Motor neuron (in vitro differentiated cells): ENCODE results near the gene WHRN. TPM values are rescaled to one million over a fixed set of nuclear protein-coding genes. Genes with fewer than 3 reads are reported as not detected.

Experiments
- ATAC-seq, 8 experiments: fragments of 200-7000 bp; cut with Tn5 transposase; replicated peaks in 6 of 8; 2 replicates each; pipeline ENCODE4 v1.8.0; 2021; ENCODE audit warnings: mild to moderate bottlenecking in 8 of 8, moderate library complexity in 8 of 8
- H3K27ac ChIP-seq, 2 donors: fragments of 250-450 bp; sonication (Bioruptor Pico); 2 replicates each; pipeline ENCODE4 v1.9.0; 2021; ENCODE audit warnings: antibody characterized with exemption in 2 of 2, mild to moderate bottlenecking in 2 of 2, moderate library complexity in 1 of 2
- H3K4me1 ChIP-seq, 2 donors: fragments of 250-450 bp; sonication (Bioruptor Pico); replicated peaks in 1 of 2; 2 replicates each; pipeline ENCODE4 v1.6.1; 2021; ENCODE audit warnings: antibody characterized with exemption in 2 of 2, mild to moderate bottlenecking in 2 of 2, moderate library complexity in 1 of 2
- H3K4me3 ChIP-seq, 5 donors: fragments of 250-450 bp; sonication (Bioruptor Pico); 2 replicates each; pipeline ENCODE4 v1.9.0; 2021; ENCODE audit warnings: antibody characterized with exemption in 5 of 5, mild to moderate bottlenecking in 5 of 5, moderate library complexity in 4 of 5
- WGBS, 10 experiments: fragments of 450-650 bp; shearing (Covaris generic); methylation state at CpG; one replicate each; pipeline ENCODE4 v1.0.0; 2022; 5-methylcytosine and 5-hydroxymethylcytosine counted together
- in situ Hi-C, 9 experiments: fragments of 400-800 bp; cut with MboI; loops; one replicate each; pipeline ENCODE4 v1.15.0; 2021; ENCODE audit warnings: low sequenced_read_pairs in 9 of 9, low pct_unique_long_range_greater_than_20kb in 2 of 9; ENCODE audit not compliant: unreplicated experiment in 9 of 9
- total RNA-seq, 8 experiments: library from RNA; unstranded; fragments of 300-600 nt; gene quantifications; 2 replicates each; pipeline versions ENCODE4 v1.2.3 to v1.2.4, GENCODE V29; 2022

Gene WHRN
- total RNA-seq, 8 experiments from 2014 or later = 4.2 to 13.5 (median 6.9) TPM

DNA sequence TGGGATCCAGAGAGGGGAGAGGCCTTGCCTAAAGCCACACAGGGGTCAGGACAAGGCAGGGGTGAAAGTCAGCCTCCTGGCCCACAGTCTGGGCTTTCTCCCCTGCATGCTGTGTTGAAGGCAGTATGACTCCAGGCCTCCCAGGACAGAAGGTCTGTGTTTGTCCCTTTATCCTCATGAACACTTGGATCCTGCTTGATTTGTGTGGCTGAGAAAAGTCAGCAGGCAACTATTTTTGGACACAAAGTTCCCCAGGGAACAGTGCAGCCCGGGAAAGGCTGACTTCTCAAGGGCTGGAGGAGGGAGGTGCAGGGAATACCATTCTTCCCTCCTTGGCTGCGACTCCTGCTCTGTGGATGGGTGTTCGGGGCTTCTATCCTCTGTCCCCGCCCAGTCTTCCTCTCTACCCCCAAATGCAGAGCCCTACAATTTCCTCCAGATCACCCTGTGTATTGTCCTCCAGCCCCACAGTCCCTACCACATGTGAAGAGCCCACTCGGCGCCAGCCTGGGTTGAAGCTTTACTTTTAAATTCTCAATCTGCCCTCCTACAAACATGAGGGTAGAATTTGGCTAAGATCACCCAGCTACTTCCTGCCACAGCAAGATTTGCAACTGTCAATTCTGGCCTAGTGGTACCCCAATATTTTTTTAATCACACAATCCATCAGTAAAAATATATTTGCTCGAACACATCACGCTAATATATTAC lies 121.6 kb downstream of the WHRN start:
- ATAC-seq = peak in 5 of 8 experiments; percentile 3 to 32 (median 16)
- in situ Hi-C loops = no loop called here
- H3K4me3 ChIP-seq = no peak overlapping the region
- peaks cover 34 to 39% of the 10 kb centered on the region in 2 donors for H3K4me1 ChIP-seq
- no peak overlapping the region for H3K27ac ChIP-seq
- WGBS, 10 experiments = 0 to 100% (median 72%) methylated on average over 1 to 7 of the region's 8 CpGs

DNA sequence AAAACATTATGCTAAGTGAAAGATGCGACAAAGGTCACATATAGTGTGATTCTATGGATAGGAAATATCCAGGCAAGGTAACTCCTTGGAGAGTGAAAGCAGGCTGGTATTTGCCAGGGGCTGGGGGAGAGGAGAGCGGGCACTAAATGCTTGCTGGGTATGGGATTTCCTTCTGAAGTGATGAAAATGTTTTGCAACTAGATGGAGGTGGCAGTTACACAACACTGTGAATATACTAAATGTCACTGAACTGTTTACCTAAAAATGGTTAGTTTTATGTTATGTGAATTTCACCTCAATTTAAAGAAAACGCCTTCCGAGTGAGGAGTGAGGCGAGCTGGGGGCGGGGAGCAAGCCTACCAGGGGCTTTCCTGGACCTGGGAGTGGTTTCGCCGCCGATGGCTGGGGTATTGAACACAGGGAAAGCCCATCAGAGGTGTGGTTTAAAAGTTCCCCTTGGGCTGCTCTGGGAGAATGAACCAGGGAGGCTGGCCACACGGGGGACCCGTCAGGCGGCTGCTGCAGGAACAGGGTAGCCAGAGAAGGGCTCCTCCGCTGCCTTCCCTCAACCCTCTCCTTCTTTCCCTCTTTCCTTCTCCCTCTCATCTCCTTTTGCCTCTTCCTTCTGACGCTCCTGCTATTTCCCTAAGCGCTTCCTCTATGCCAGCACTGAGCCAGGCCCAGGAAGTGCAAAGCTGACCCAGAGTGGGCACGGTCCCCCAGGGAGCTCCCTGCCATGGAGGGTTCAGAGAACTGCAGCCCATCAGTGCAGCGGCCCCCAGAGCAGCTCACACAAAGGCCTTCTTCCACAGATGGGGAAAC lies 122.4 kb downstream of the WHRN start:
- peak in 7 of 8 experiments; percentile 1 to 20 (median 15) for ATAC-seq
- H3K4me1 ChIP-seq = peaks cover 27 to 31% of the 10 kb centered on the region in 2 donors
- 55 to 100% (median 91%) methylated on average over 1 to 6 of the region's 17 CpGs; no CpG with 5 or more reads in 2 of the 10 experiments for WGBS, 10 experiments
- H3K4me3 ChIP-seq = no peak overlapping the region
- no peak overlapping the region for H3K27ac ChIP-seq
- in situ Hi-C loops = no loop called here

DNA sequence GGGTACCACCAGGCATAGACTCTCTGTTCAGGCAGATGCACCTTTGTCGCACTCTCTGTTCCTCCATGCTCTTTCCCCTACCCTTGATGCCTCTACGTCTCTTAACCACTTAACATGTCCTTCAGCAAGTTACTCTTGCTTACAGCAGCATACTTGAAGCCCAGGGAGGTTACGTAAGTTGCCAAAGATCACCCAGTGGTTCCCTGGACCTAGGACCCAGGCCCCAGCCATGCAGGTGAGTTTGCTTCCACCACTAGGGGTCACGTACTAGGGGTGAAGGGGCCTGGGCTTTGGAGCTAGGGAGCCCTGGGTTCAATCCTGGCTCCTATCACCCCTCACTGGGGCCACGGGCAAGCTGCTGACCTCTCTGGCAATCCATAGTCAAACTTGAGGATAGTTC lies 126.4 kb downstream of the WHRN start:
- no peak overlapping the region for H3K4me3 ChIP-seq
- no peak for ATAC-seq
- WGBS, 10 experiments = 80 to 100% (median 100%) methylated on average over 1 to 2 of the region's 5 CpGs; no CpG with 5 or more reads in 6 of the 10 experiments
- peaks cover 11% of the 10 kb centered on the region in 2 donors for H3K4me1 ChIP-seq
- in situ Hi-C loops = no loop called here
- H3K27ac ChIP-seq = no peak overlapping the region

DNA sequence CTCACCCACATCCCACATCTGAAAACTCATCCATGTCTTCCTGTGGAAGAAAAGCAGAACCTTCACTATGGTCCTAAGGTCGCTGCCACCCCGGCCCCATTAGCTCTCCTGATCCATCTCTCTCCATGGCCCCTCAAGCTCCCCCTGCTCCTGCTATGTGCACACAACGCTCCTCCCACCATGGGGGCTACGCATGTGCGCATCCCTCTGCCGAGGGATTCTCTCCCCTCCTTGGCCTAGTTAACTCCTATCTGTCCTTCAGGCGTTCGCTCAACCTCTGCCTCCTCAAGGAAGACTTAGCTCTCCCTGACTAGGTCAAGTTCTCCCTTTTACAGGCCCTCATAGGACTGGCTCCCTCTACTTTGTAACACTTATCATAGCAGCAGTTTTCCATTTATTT lies 127.3 kb downstream of the WHRN start:
- no peak for ATAC-seq
- 63 to 100% (median 87%) methylated on average over 1 to 8 of the region's 8 CpGs; no CpG with 5 or more reads in 5 of the 10 experiments for WGBS, 10 experiments
- in situ Hi-C loops = no loop called here
- Histone ChIP-seq H3K27ac (no peak overlapping the region), H3K4me3 (no peak overlapping the region), H3K4me1 (peaks cover 2% of the 10 kb centered on the region in 2 donors)

DNA sequence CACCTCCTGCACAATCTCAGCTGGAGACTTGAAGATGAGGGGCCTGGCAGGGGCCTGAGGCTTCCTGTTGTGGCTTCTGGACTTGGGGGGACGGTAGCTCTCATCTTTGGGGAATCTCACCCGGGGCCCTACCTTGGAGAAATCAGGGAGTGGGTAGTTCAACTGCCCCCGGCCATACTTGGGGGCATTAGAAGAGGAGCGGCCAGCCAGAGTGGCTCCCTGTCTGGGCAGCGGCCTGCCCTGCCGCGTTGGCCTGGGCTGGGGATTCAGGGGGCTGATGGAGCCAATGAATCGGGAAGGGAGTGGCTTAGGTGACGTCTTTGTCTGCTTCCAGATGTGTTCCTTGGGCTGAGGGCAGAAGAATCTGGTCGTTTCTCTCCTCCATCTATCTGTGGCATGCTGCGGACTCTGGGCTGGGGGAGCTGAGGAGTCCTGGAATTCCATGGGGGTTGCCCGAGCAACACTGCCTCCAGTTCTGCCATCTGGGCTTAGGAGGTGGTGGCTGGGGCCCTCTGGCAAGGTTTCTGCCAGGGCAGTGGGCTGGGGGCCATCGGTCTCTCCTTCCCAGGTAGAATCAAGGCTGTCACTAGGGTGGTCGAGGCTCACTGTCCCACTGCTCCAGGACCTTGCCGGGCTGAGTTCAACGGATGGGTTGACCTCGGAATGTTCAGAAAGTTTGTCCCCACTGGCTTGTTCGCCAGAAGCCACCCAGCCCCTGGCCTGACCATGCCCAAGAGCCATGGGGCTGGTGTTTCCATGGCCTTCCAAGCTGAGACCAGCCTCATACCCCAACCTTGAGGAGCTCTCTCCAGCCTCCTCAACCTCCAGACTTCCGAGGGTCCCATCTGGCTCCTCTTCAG lies 128.5 kb downstream of the WHRN start:
- Histone ChIP-seq H3K27ac (no peak overlapping the region), H3K4me3 (no peak overlapping the region), H3K4me1 (peaks cover 2% of the 10 kb centered on the region in 2 donors)
- peak in 3 of 8 experiments; percentile 47 to 82 (median 51) for ATAC-seq
- in situ Hi-C loops = no loop called here
- 79 to 100% (median 94%) methylated on average over 1 to 11 of the region's 19 CpGs; no CpG with 5 or more reads in 5 of the 10 experiments for WGBS, 10 experiments

DNA sequence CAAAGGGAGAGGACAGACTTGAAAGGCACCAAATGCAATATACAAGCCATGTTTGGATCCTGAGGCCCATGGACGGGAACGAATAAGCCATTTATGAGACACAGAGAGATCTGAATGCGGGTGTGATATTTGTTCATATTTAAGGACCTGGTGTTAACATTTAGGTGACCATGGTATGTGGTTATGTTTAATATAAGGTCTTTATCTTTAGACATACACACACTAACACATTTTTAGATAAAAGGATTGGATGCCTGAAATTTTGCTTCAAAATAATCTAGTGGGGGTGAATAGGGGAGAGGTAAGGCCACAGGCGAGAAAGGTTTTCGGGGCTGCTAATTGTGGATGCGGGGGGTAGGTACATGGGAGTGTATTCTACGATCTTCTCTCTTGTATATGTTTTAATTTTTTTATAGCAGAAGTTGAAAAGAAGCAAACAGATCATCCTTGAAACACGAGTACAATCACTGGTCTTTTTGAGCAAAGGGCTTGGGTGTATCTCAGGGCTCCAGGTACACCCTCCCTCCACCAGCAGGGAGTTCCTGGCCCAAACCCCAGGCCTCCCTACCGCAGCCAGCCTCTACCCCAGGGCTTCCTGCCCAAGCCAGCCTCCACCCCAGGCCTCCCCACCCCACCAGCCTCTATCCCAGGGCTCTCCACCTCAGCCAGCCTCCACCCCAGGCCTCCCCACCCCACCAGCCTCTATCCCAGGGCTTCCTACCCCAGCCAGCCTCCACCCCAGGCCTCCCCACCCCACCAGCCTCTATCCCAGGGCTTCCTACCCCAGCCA lies 129.7 kb downstream of the WHRN start:
- Histone ChIP-seq H3K4me1 (peaks cover 13 to 14% of the 10 kb centered on the region in 2 donors), H3K27ac (no peak overlapping the region), H3K4me3 (no peak overlapping the region)
- no peak for ATAC-seq
- WGBS, 10 experiments = 82 to 100% (median 86%) methylated on average over 2 to 7 of the region's 9 CpGs
- in situ Hi-C loops = no loop called here

DNA sequence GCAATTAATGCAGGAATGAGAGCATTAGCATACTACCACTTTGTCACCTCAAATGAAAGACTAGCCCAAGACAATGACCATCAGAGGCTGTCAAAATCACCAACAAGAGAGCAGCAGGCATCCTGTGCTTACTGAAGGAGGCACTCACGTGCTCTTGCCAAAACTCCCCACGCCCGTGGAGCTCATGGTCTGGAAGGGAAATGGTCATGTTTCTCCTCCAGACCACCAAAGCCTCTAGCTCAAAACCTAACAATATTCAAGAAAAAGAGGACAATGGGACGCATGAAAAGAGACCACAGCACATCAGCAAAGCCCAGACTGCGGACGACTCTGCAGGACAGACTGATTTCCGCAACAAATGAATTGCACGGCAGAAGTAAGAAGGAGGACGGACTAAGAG lies 130.3 kb downstream of the WHRN start:
- Histone ChIP-seq H3K4me3 (no peak overlapping the region), H3K4me1 (peaks cover 19 to 20% of the 10 kb centered on the region in 2 donors), H3K27ac (no peak overlapping the region)
- WGBS, 10 experiments = 43 to 97% (median 73%) methylated on average over 2 to 9 of the region's 9 CpGs
- in situ Hi-C loops = no loop called here
- ATAC-seq = no peak

DNA sequence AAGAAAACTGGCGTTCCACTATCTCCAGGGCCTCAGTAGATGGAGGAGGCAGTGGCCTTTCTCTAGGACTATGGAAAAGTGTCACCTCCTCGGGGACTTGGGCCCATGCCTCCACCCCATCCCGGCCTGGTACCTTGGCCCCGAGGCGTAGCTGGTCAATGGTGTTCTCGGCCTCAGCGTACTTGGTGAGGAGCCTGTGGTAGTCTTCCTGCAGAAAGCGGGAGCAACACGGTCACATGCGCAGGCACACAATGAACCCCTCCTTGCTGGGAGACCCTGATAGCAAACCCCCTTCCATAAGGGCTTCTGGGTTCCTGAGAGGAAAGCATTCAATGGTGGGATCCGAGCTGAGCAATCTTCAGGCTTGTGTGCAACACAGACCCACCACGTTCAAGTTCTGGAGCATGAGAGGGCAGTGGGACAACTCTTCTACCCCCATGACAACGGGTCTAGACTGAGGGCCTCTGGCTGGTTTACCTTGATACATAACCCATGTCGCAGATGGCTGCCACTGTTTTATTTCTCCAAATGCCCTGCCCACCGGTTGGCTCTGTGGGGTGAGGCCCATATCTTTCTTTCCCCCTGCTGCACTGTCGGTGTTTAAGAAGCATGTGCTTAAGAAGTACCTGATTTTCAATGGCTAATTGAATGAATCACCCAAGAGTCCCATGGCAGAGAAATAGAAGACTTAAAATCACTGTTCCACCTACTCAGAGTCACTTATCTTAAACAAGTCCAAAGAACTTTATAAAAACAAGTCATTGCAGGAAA lies 131.1 kb downstream of the WHRN start:
- WGBS, 10 experiments = 47 to 100% (median 91%) methylated on average over 1 to 8 of the region's 16 CpGs; no CpG with 5 or more reads in 1 of the 10 experiments
- no peak for ATAC-seq

DNA sequence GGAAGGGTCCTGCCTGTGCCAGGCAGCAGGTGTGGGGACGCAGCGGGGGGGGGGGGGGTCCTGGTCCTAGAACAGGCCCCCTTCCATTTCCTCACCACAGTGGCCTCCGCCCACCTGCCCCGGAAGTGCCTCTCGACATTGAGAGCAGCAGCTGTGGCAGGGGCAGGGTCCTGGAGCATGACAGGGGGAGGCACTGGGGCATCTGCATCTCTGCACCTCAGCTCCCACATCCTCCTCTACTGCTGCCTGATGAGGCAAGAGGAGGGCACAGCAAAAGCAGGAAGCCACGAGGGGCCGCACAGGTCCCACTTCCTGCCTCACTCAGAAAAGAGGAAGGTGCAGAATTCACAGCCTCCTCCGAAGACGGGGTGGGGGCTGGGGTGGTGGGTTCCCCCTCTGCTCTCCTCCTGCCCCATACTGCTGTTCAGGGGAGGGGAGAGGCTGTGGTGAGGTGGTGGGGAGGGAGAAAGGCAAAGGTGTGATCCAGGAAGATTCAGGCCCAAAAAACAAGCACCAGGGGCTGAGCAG lies 132.3 kb downstream of the WHRN start:
- no peak overlapping the region for H3K27ac ChIP-seq
- peaks cover 22 to 24% of the 10 kb centered on the region in 2 donors for H3K4me1 ChIP-seq
- in situ Hi-C loops = no loop called here
- no peak overlapping the region for H3K4me3 ChIP-seq
- ATAC-seq = no peak
- WGBS, 10 experiments = 100% methylated on average over 1 of the region's 9 CpGs; no CpG with 5 or more reads in 9 of the 10 experiments

More for the DNA sequence above, 131.1 kb downstream of the WHRN start:
- no peak overlapping the region for H3K27ac ChIP-seq
- in situ Hi-C loops = no loop called here
- H3K4me1 ChIP-seq = peaks cover 22 to 24% of the 10 kb centered on the region in 2 donors
- H3K4me3 ChIP-seq = no peak overlapping the region

DNA sequence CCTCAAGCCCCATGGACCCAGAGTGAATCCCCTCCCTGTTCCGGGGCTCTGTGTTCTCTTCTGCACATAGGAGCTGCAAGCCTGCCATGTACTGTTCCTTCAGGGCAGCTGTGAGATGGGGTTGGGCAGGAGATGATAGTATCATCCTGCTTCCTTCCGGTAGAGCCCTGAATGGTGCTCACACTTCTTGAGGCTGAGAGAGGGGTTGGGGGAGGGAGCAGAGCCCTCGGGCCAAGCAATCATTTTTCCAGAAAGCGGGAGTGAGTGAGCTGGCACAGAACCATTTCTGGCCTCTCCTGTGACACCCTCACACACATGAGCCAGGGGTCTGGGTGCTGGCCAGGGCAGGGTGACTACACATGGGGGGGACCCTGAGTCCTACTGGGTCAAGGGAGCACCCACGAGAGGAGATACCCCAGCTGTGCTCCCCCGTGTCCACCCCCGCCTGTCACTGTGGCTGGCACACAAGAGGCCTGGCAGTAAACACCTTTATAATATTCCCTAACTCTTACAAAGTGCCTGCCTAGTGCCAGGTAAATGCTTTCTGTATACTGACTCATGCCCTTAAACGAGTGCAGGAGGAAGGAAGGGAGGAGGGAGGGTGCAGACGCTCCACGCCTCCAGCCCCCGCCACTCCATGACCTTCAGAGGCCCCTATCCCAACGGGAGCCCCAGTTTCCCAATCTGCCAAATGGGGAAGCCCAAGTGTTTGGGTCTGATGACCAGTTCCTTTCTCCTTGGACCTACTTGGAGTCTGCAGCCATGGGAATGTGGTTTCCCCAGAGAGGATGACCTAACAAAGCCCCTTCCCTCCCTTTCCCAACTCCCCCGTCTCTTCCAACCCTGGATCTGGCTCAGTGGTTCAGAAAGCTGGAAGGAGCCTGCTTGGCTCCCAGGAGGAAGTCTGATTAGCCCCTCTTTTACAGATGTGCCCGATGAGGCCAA lies 133.0 kb downstream of the WHRN start:
- H3K4me1 ChIP-seq = peaks cover 22 to 24% of the 10 kb centered on the region in 2 donors
- H3K27ac ChIP-seq = no peak overlapping the region
- ATAC-seq = peak in 2 of 8 experiments; percentile 25 to 49
- WGBS, 10 experiments = 60 to 82% (median 80%) methylated on average over 1 to 5 of the region's 14 CpGs; no CpG with 5 or more reads in 7 of the 10 experiments
- H3K4me3 ChIP-seq = no peak overlapping the region
- in situ Hi-C loops = no loop called here
